Epithelial cell of esophagus (primary cell): ENCODE measurements around the gene DBN1.

Experiments
- DNase-seq: peaks from one replicate; pipeline ENCODE4 v3.0.0; 2010; ENCODE audit warnings: low read depth
- H3K4me3 ChIP-seq: 2 replicates; pipeline ENCODE4 v1.5.1; 2011; ENCODE audit warnings: mild to moderate bottlenecking, low read length, control low read depth
- CTCF ChIP-seq: IDR thresholded peaks from 2 replicates; pipeline ENCODE4 v1.5.1; 2011; ENCODE audit warnings: low read depth, mild to moderate bottlenecking, low read length, control low read depth, inconsistent platforms; ENCODE audit not compliant: insufficient read depth; ENCODE audit errors: missing control alignments

DBN1 gene

GRCh38 chr5:177514541-177514940, 41.1 kb upstream of the DBN1 start:
- no peak for DNase-seq
- TF ChIP-seq CTCF = no peak
- no peak overlapping the region for H3K4me3 ChIP-seq

- TF ChIP-seq CTCF = no peak
- H3K4me3 ChIP-seq = no peak overlapping the region
- DNase-seq = no peak
Measured at GRCh38 chr5:177513500-177513899, 40.1 kb upstream of the DBN1 start.

- TF ChIP-seq CTCF = no peak
- no peak overlapping the region for H3K4me3 ChIP-seq
- DNase-seq = no peak
Measured at GRCh38 chr5:177512736-177513380, 39.4 kb upstream of the DBN1 start.

GRCh38 chr5:177511796-177512675, 38.6 kb upstream of the DBN1 start:
- no peak for TF ChIP-seq CTCF
- no peak overlapping the region for H3K4me3 ChIP-seq
- no peak for DNase-seq

GRCh38 chr5:177511181-177511580, 37.7 kb upstream of the DBN1 start:
- no peak for DNase-seq
- no peak overlapping the region for H3K4me3 ChIP-seq
- no peak for TF ChIP-seq CTCF

- no peak for DNase-seq
- no peak for TF ChIP-seq CTCF
- no peak overlapping the region for H3K4me3 ChIP-seq
Measured at GRCh38 chr5:177510567-177511053, 37.2 kb upstream of the DBN1 start.

- no peak overlapping the region for H3K4me3 ChIP-seq
- DNase-seq = no peak
- TF ChIP-seq CTCF = no peak
Measured at GRCh38 chr5:177509991-177510566, 36.6 kb upstream of the DBN1 start.
